Measurements from ENCODE around the gene PHLDA3.

PHLDA3 gene

GRCh38 chr1:201468844-201469644, at the start of gene PHLDA3:
Gene PHLDA3 (minus strand): TSS chr1:201469188. CDS start chr1:201468786, 402 bp downstream.
- no peak for DNase-seq

- DNase-seq: no peak
These were observed 49.1 kb upstream of the PHLDA3 start for GRCh38 chr1:201518071-201518470.

GRCh38 chr1:201517631-201518030, 48.6 kb upstream of the PHLDA3 start:
- no peak for DNase-seq

GRCh38 chr1:201516511-201517127, 47.6 kb upstream of the PHLDA3 start:
- DNase-seq: no peak

GRCh38 chr1:201515895-201516294, 46.9 kb upstream of the PHLDA3 start:
- DNase-seq: peak; percentile 27 to 43

GRCh38 chr1:201515062-201515750, 46.2 kb upstream of the PHLDA3 start:
- DNase-seq: no peak

- no peak for DNase-seq
These were observed 45.5 kb upstream of the PHLDA3 start for GRCh38 chr1:201514466-201514865.

- DNase-seq: no peak
These were observed 44.7 kb upstream of the PHLDA3 start for GRCh38 chr1:201513498-201514243.

GRCh38 chr1:201511941-201512539, 43.1 kb upstream of the PHLDA3 start:
- DNase-seq: peak; percentile 70 to 74

GRCh38 chr1:201511396-201511940, 42.5 kb upstream of the PHLDA3 start:
- DNase-seq: no peak

- DNase-seq: no peak
These were observed 41.7 kb upstream of the PHLDA3 start for GRCh38 chr1:201510734-201511133.

- no peak for DNase-seq
These were observed 40.8 kb upstream of the PHLDA3 start for GRCh38 chr1:201509601-201510374.

- DNase-seq: no peak
These were observed 39.8 kb upstream of the PHLDA3 start for GRCh38 chr1:201508809-201509208.

- DNase-seq: no peak
These were observed 38.3 kb upstream of the PHLDA3 start for GRCh38 chr1:201507360-201507675.

GRCh38 chr1:201506557-201507359, 37.8 kb upstream of the PHLDA3 start, which contains the start of gene CSRP1:
Gene CSRP1 (minus strand): TSS chr1:201507123. CDS start chr1:201496303, 10,820 bp downstream.
- DNase-seq: peak; percentile 60 to 63

GRCh38 chr1:201506092-201506491, 37.1 kb upstream of the PHLDA3 start:
- DNase-seq: no peak

GRCh38 chr1:201505503-201505890, 36.5 kb upstream of the PHLDA3 start:
- DNase-seq: no peak

GRCh38 chr1:201504799-201505502, 36.0 kb upstream of the PHLDA3 start:
- DNase-seq: no peak

- no peak for DNase-seq
These were observed 35.2 kb upstream of the PHLDA3 start for GRCh38 chr1:201504179-201504631.

Measured in AML-193 (cell line).